GM12878 (cell line): ENCODE measurements around the gene SMAGP. TPM values are rescaled to one million over a fixed set of nuclear protein-coding genes. Genes with fewer than 3 reads are reported as not detected.

Experiments used
- ATF3 ChIP-seq: IDR thresholded peaks from 2 replicates; pipeline ENCODE4 v1.6.1; 2011; ENCODE audit warnings: low read depth, mild to moderate bottlenecking, low read length, moderate library complexity, borderline replicate concordance; ENCODE audit errors: extremely low read depth
- BCL11A ChIP-seq: IDR thresholded peaks from 2 replicates; pipeline ENCODE4 v1.6.1; 2011; ENCODE audit warnings: low read depth, low read length
- BMI1 ChIP-seq: fragments of 450-650 bp; IDR thresholded peaks from 2 replicates; pipeline ENCODE4 v1.6.1; 2016; ENCODE audit warnings: mild to moderate bottlenecking, moderate library complexity, borderline replicate concordance
- ESRRA ChIP-seq: IDR thresholded peaks from 2 replicates; pipeline ENCODE4 v1.6.1; 2012; ENCODE audit warnings: mild to moderate bottlenecking, low read length, improper control_type of control experiment
- FOXM1 ChIP-seq: IDR thresholded peaks from 2 replicates; pipeline ENCODE4 v1.6.1; 2012; ENCODE audit warnings: low read depth, mild to moderate bottlenecking, inconsistent platforms, low read length, moderate library complexity
- GABPA ChIP-seq: IDR thresholded peaks from 2 replicates; pipeline ENCODE4 v1.6.1; 2014; ENCODE audit warnings: antibody characterized with exemption, low read depth, mild to moderate bottlenecking, inconsistent platforms
- IKZF2 ChIP-seq, 2 experiments: fragments of 450-650 bp; IDR thresholded peaks; 2 replicates each; pipeline ENCODE4 v1.6.1; 2017; ENCODE audit warnings: mild to moderate bottlenecking in 2 of 2, moderate library complexity in 2 of 2
- KDM1A ChIP-seq: fragments of 200-600 bp; sonication (generic); IDR thresholded peaks from 2 replicates; pipeline ENCODE4 v1.6.1; 2016; ENCODE audit warnings: borderline replicate concordance
- MTA2 ChIP-seq: fragments of 450-650 bp; IDR thresholded peaks from 2 replicates; pipeline ENCODE4 v1.6.1; 2016; ENCODE audit warnings: low read depth, mild to moderate bottlenecking, moderate library complexity
- MXI1 ChIP-seq: fragments of 150-350 bp; IDR thresholded peaks from 2 replicates; pipeline ENCODE4 v1.6.1; 2011; ENCODE audit warnings: low read depth, mild to moderate bottlenecking, inconsistent platforms, low read length, improper control_type of control experiment
- NR2F1 ChIP-seq: fragments of 450-650 bp; conservative IDR thresholded peaks from 2 replicates; pipeline ENCODE4 v1.6.1; 2017; ENCODE audit warnings: mild to moderate bottlenecking
- NRF1 ChIP-seq: conservative IDR thresholded peaks from 2 replicates; pipeline ENCODE4 v1.6.1; 2011; ENCODE audit warnings: mild to moderate bottlenecking, low read depth, low read length, improper control_type of control experiment
- PML ChIP-seq: IDR thresholded peaks from 2 replicates; pipeline ENCODE4 v1.6.1; 2012; ENCODE audit warnings: low read length, inconsistent platforms
- POLR2AphosphoS2 ChIP-seq: IDR thresholded peaks from 2 replicates; pipeline ENCODE4 v1.6.1; 2011; ENCODE audit warnings: low read depth, mild to moderate bottlenecking, low read length, improper control_type of control experiment, moderate library complexity
- POU2F2 ChIP-seq: IDR thresholded peaks from 3 replicates; pipeline ENCODE4 v1.6.1; 2011; ENCODE audit warnings: low read depth, mild to moderate bottlenecking, low read length, borderline replicate concordance
- RELA ChIP-seq: fragments of 450-650 bp; IDR thresholded peaks from 2 replicates; pipeline ENCODE4 v1.8.0; 2014; ENCODE audit warnings: borderline replicate concordance; ENCODE audit not compliant: partially characterized antibody
- SPI1 ChIP-seq: IDR thresholded peaks from 2 replicates; pipeline ENCODE4 v1.6.1; 2011; ENCODE audit warnings: low read depth, mild to moderate bottlenecking, low read length, moderate library complexity, borderline replicate concordance; ENCODE audit not compliant: insufficient read depth
- ZNF217 ChIP-seq: fragments of 450-650 bp; IDR thresholded peaks from 2 replicates; pipeline ENCODE4 v1.6.1; 2017; ENCODE audit warnings: antibody characterized with exemption, mild to moderate bottlenecking
- polyA plus RNA-seq, 11 experiments: library from polyadenylated mRNA; depleted of rRNA in 4 of 11; unstranded in 6 of 11; stranded (reverse) in 5 of 11; fragments of >200 nt; fragmentation: Nextera tagmentation in 4 of 11; fragmentation: Illumina TruSeq in 1 of 11; extraction: Ambion mirVana in 4 of 11; extraction: Trizol in 1 of 11; gene quantifications; 1 replicate in 1 of 11; 2 replicates in 10 of 11; pipeline versions ENCODE4 v1.2.1 to v1.2.3, GENCODE V29; 2011 to 2016; ENCODE audit warnings: inconsistent platforms in 2 of 11, missing spikeins in 2 of 11, low read depth in 1 of 11
- total RNA-seq, 4 experiments: library from RNA; depleted of rRNA in 3 of 4; stranded (reverse); fragments of >200 nt in 3 of 4; fragmentation: Illumina TruSeq in 1 of 4; extraction: Trizol in 1 of 4; gene quantifications; 2 replicates each; pipeline versions ENCODE4 v1.2.1 to v1.2.3, GENCODE V29; 2013 to 2021
- TF ChIP-seq, protein P1 (sequence below): IDR thresholded peaks from 2 replicates; pipeline ENCODE4 v1.6.1; 2012; ENCODE audit warnings: improper control_type of control experiment, low read depth, low read length; ENCODE audit not compliant: insufficient replicate concordance
- TF ChIP-seq, protein P2 (sequence below): IDR thresholded peaks from 2 replicates; pipeline ENCODE4 v1.6.1; 2012; ENCODE audit warnings: mild to moderate bottlenecking, low read depth, low read length
- TF ChIP-seq, protein P3 (sequence below): IDR thresholded peaks from 2 replicates; pipeline ENCODE4 v1.6.1; 2012; ENCODE audit warnings: low read depth, low read length, improper control_type of control experiment

The SMAGP gene
- total and polyA plus RNA-seq, 10 of the 15 experiments (the other 5 are each of a cell fraction or from before 2014, with no cell fraction given) = 0.42 to 7.1 (median 3.9) TPM

DNA sequence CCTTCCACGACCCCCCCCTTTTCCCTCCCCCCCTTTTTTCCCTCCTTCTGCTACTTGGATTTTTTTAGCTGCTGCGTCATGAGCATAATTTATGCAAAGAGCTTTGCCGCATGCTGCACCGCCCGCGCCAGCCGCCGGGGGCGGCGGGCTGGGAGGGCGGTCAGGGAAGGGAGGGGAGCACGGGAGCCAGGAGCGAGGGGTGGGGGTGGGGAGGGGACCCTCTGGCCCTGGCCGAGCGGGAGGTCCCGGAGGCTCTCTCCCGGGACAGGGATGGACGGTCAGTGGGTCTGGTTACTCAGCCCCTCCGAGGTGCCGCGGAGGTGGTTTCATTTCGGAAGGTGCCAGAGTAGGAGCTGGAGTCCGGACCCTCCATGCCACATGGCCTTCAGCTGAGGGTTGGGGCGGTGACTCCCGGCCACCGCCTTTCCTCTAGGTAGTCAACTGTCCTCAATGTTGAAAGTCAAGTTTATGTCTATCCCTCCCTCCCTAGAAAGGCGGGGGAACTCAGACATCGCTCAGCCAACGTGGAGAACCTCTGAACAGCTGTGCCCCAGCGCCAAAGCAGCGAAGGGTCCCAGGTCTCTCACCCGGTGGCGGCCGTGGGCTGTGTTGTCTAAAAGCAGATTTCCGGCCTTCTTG lies 52.1 kb downstream of the SMAGP start, which contains the start of gene POU6F1 (continued):
- TF ChIP-seq, protein P1, sequence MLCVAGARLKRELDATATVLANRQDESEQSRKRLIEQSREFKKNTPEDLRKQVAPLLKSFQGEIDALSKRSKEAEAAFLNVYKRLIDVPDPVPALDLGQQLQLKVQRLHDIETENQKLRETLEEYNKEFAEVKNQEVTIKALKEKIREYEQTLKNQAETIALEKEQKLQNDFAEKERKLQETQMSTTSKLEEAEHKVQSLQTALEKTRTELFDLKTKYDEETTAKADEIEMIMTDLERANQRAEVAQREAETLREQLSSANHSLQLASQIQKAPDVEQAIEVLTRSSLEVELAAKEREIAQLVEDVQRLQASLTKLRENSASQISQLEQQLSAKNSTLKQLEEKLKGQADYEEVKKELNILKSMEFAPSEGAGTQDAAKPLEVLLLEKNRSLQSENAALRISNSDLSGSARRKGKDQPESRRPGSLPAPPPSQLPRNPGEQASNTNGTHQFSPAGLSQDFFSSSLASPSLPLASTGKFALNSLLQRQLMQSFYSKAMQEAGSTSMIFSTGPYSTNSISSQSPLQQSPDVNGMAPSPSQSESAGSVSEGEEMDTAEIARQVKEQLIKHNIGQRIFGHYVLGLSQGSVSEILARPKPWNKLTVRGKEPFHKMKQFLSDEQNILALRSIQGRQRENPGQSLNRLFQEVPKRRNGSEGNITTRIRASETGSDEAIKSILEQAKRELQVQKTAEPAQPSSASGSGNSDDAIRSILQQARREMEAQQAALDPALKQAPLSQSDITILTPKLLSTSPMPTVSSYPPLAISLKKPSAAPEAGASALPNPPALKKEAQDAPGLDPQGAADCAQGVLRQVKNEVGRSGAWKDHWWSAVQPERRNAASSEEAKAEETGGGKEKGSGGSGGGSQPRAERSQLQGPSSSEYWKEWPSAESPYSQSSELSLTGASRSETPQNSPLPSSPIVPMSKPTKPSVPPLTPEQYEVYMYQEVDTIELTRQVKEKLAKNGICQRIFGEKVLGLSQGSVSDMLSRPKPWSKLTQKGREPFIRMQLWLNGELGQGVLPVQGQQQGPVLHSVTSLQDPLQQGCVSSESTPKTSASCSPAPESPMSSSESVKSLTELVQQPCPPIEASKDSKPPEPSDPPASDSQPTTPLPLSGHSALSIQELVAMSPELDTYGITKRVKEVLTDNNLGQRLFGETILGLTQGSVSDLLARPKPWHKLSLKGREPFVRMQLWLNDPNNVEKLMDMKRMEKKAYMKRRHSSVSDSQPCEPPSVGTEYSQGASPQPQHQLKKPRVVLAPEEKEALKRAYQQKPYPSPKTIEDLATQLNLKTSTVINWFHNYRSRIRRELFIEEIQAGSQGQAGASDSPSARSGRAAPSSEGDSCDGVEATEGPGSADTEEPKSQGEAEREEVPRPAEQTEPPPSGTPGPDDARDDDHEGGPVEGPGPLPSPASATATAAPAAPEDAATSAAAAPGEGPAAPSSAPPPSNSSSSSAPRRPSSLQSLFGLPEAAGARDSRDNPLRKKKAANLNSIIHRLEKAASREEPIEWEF = no peak
- no peak for TF ChIP-seq NRF1
- peak; percentile 94; the same call in 2 of the 3 replicates for TF ChIP-seq POU2F2
- no peak for TF ChIP-seq NR2F1
- TF ChIP-seq, protein P2, sequence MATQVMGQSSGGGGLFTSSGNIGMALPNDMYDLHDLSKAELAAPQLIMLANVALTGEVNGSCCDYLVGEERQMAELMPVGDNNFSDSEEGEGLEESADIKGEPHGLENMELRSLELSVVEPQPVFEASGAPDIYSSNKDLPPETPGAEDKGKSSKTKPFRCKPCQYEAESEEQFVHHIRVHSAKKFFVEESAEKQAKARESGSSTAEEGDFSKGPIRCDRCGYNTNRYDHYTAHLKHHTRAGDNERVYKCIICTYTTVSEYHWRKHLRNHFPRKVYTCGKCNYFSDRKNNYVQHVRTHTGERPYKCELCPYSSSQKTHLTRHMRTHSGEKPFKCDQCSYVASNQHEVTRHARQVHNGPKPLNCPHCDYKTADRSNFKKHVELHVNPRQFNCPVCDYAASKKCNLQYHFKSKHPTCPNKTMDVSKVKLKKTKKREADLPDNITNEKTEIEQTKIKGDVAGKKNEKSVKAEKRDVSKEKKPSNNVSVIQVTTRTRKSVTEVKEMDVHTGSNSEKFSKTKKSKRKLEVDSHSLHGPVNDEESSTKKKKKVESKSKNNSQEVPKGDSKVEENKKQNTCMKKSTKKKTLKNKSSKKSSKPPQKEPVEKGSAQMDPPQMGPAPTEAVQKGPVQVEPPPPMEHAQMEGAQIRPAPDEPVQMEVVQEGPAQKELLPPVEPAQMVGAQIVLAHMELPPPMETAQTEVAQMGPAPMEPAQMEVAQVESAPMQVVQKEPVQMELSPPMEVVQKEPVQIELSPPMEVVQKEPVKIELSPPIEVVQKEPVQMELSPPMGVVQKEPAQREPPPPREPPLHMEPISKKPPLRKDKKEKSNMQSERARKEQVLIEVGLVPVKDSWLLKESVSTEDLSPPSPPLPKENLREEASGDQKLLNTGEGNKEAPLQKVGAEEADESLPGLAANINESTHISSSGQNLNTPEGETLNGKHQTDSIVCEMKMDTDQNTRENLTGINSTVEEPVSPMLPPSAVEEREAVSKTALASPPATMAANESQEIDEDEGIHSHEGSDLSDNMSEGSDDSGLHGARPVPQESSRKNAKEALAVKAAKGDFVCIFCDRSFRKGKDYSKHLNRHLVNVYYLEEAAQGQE = no peak
- TF ChIP-seq ESRRA = no peak
- TF ChIP-seq SPI1 = no peak
- no peak for TF ChIP-seq KDM1A
- TF ChIP-seq, protein P3, sequence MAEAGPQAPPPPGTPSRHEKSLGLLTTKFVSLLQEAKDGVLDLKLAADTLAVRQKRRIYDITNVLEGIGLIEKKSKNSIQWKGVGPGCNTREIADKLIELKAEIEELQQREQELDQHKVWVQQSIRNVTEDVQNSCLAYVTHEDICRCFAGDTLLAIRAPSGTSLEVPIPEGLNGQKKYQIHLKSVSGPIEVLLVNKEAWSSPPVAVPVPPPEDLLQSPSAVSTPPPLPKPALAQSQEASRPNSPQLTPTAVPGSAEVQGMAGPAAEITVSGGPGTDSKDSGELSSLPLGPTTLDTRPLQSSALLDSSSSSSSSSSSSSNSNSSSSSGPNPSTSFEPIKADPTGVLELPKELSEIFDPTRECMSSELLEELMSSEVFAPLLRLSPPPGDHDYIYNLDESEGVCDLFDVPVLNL = no peak
- TF ChIP-seq RELA = no peak
- TF ChIP-seq BCL11A = no peak
- no peak for TF ChIP-seq FOXM1
- TF ChIP-seq BMI1 = no peak
- no peak for TF ChIP-seq PML
- no peak for TF ChIP-seq ATF3
- TF ChIP-seq POLR2AphosphoS2 = no peak
- TF ChIP-seq MTA2 = no peak
- no peak for TF ChIP-seq GABPA
- peak; percentile 24 to 33; a peak in 2 of 4 replicates for TF ChIP-seq IKZF2 (IDR thresholded peaks at IDR 0.05)
- no peak for TF ChIP-seq ZNF217
- TF ChIP-seq MXI1 = peak; percentile 83
